GM23338 (cell line): Measurements from ENCODE around the gene ROS1. TPM values are rescaled to one million over a fixed set of nuclear protein-coding genes. Genes with fewer than 3 reads are reported as not detected.

Source experiments
- ATAC-seq: fragments of 200-7000 bp; cut with Tn5 transposase; 3 replicates; pipeline ENCODE4 v1.9.1; 2020
- DNase-seq: peaks from one replicate; pipeline ENCODE4 v3.0.0-alpha.2; 2015; ENCODE audit warnings: low spot score
- H2AFZ ChIP-seq: fragments of 200-600 bp; sonication (generic); 2 replicates; pipeline ENCODE4 v1.8.0; 2016; ENCODE audit warnings: antibody characterized with exemption, mild to moderate bottlenecking, moderate library complexity
- H3F3A ChIP-seq: fragments of 200-600 bp; sonication (generic); replicated peaks from 2 replicates; pipeline ENCODE4 v1.8.0; 2017; ENCODE audit warnings: antibody characterized with exemption, mixed run types, low read depth
- H3K27ac ChIP-seq: fragments of 200-600 bp; sonication (generic); 2 replicates; pipeline ENCODE4 v1.6.1; 2016; ENCODE audit warnings: low read depth
- H3K27me3 ChIP-seq: fragments of 200-600 bp; sonication (generic); 2 replicates; pipeline ENCODE4 v1.8.0; 2016; ENCODE audit warnings: mild to moderate bottlenecking, mixed run types, moderate library complexity; ENCODE audit not compliant: insufficient read depth
- H3K36me3 ChIP-seq: fragments of 200-600 bp; sonication (generic); 2 replicates; pipeline ENCODE4 v1.8.0; 2016; ENCODE audit warnings: mild to moderate bottlenecking; ENCODE audit not compliant: insufficient read depth
- H3K4me1 ChIP-seq: fragments of 200-600 bp; sonication (generic); 2 replicates; pipeline ENCODE4 v1.8.0; 2016; ENCODE audit warnings: mild to moderate bottlenecking, moderate library complexity; ENCODE audit not compliant: insufficient read depth
- H3K4me2 ChIP-seq: fragments of 200-600 bp; sonication (generic); 2 replicates; pipeline ENCODE4 v1.7.1; 2017; ENCODE audit warnings: mixed run types
- H3K4me3 ChIP-seq: fragments of 200-600 bp; sonication (generic); 2 replicates; pipeline ENCODE4 v1.6.1; 2016; ENCODE audit warnings: mixed run types
- H3K79me2 ChIP-seq: fragments of 200-600 bp; sonication (generic); replicated peaks from 2 replicates; pipeline ENCODE4 v1.8.0; 2017; ENCODE audit warnings: mild to moderate bottlenecking; ENCODE audit not compliant: insufficient read depth
- H3K9me2 ChIP-seq: fragments of 200-600 bp; sonication (generic); 2 replicates; pipeline ENCODE4 v1.8.0; 2017; ENCODE audit not compliant: insufficient read depth
- H4K20me1 ChIP-seq: fragments of 200-600 bp; sonication (generic); replicated peaks from 2 replicates; pipeline ENCODE4 v1.8.0; 2017; ENCODE audit warnings: mild to moderate bottlenecking; ENCODE audit not compliant: insufficient read depth
- H3K27ac Mint-ChIP-seq: 2 replicates; pipeline ENCODE4 v1.8.0; 2020; ENCODE audit warnings: inconsistent platforms, mild to moderate bottlenecking, moderate library complexity, mixed read lengths
- H3K27me3 Mint-ChIP-seq: 3 replicates; pipeline ENCODE4 v1.8.0; 2022; ENCODE audit warnings: low read depth, mild to moderate bottlenecking, moderate library complexity, mixed read lengths, inconsistent platforms; ENCODE audit not compliant: insufficient read depth, poor library complexity
- H3K36me3 Mint-ChIP-seq: 3 replicates; pipeline ENCODE4 v1.8.0; 2021; ENCODE audit warnings: low read depth, mild to moderate bottlenecking, inconsistent platforms, moderate library complexity, mixed read lengths
- H3K4me1 Mint-ChIP-seq: 3 replicates; pipeline ENCODE4 v1.8.0; 2020; ENCODE audit warnings: mild to moderate bottlenecking, inconsistent platforms, mixed read lengths
- H3K4me3 Mint-ChIP-seq: 3 replicates; pipeline ENCODE4 v1.8.0; 2021; ENCODE audit warnings: moderate library complexity, mild to moderate bottlenecking, inconsistent platforms, mixed read lengths
- H3K9me3 Mint-ChIP-seq: 3 replicates; pipeline ENCODE4 v1.8.0; 2020; ENCODE audit warnings: moderate library complexity, mild to moderate bottlenecking, inconsistent platforms, mixed read lengths
- CREB1 ChIP-seq: fragments of 250-450 bp; sonication (Bioruptor Pico); IDR thresholded peaks from 2 replicates; pipeline ENCODE4 v1.5.0; 2020; ENCODE audit warnings: low read depth, mild to moderate bottlenecking, moderate library complexity
- CTCF ChIP-seq, 2 experiments: fragments of 200-600 bp in 1 of 2; sonication (generic) in 1 of 2; conservative IDR thresholded peaks; 2 replicates each; pipeline versions ENCODE4 v1.5.1 to v1.6.1; 2016 to 2017; ENCODE audit warnings: antibody characterized with exemption in 2 of 2, low read depth in 2 of 2, mild to moderate bottlenecking in 2 of 2, moderate library complexity in 1 of 2
- EZH2phosphoT487 ChIP-seq: fragments of 200-600 bp; sonication (generic); IDR thresholded peaks from one replicate; pipeline ENCODE4 v1.8.1; 2018; ENCODE audit warnings: antibody characterized with exemption; ENCODE audit not compliant: unreplicated experiment
- REST ChIP-seq: IDR thresholded peaks from one replicate; pipeline ENCODE4 v1.6.1; 2018; ENCODE audit warnings: antibody characterized with exemption; ENCODE audit not compliant: unreplicated experiment
- ZNF331 ChIP-seq: fragments of 250-450 bp; sonication (Bioruptor Pico); IDR thresholded peaks from 2 replicates; pipeline ENCODE4 v1.5.0; 2020; ENCODE audit warnings: low read depth, mild to moderate bottlenecking, moderate library complexity
- polyA plus RNA-seq: library from polyadenylated mRNA; unstranded; fragments of >200 nt; fragmentation: Nextera tagmentation; extraction: Ambion mirVana; gene quantifications from 2 replicates; pipeline ENCODE4 v1.2.1, GENCODE V29; 2016
- total RNA-seq: library from RNA; depleted of rRNA; stranded (reverse); fragments of >200 nt; shearing (Covaris generic); gene quantifications from 2 replicates; pipeline ENCODE4 v1.2.3, GENCODE V29; 2014

ROS1 gene
- total and polyA plus RNA-seq, 2 experiments from 2014 or later, result not detected

- TF ChIP-seq ZNF331 (CRISPR knock-in tag), result no peak
Observed at GRCh38 chr6:117309611-117310010, 116.1 kb downstream of the ROS1 start (continued).

DNA sequence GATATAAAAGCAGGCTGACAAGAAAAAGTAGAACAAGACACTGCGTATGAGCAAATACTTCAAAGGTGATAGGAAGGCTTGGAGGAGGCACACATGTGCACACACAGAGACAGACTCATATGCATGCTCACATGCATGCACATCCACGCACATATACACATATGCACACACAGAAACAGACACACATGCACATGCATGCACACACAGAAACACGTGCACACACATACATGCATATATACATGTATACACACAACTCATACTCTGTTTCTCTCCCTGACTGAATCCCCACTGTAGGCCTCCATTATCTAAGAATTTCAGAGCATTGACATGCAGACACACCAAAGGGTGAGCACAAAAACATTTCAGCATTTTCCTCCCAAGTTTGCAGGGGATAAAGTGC lies 116.7 kb downstream of the ROS1 start:
- Mint-ChIP-seq H3K9me3 (no peaks in the 10 kb centered on the region), H3K27ac (no peak overlapping the region)

GRCh38 chr6:117307655-117308054 lies 118.1 kb downstream of the ROS1 start:
- Histone ChIP-seq H3K36me3 (no peaks in the 10 kb centered on the region), H3K79me2 (no peaks in the 10 kb centered on the region), H2AFZ (no peak overlapping the region), H4K20me1 (no peaks in the 10 kb centered on the region), H3K4me2 (no peak overlapping the region), H3F3A (no peaks in the 10 kb centered on the region), H3K9me2 (no peaks in the 10 kb centered on the region), H3K27me3 (no peaks in the 10 kb centered on the region), H3K4me1 (no peaks in the 10 kb centered on the region), H3K4me3 (no peak overlapping the region), H3K27ac (no peak overlapping the region)
- H3K9me3 Mint-ChIP-seq, result no peaks in the 10 kb centered on the region
- no peaks in the 10 kb centered on the region for H3K36me3 Mint-ChIP-seq
- DNase-seq (no peak), ATAC-seq (no peak)
- H3K4me1 Mint-ChIP-seq, result peaks cover 9% of the 10 kb centered on the region
- no peak overlapping the region for H3K27ac Mint-ChIP-seq
- no peak overlapping the region for H3K4me3 Mint-ChIP-seq
- TF ChIP-seq CREB1, result no peak
- no peak for TF ChIP-seq REST
- no peaks in the 10 kb centered on the region for H3K27me3 Mint-ChIP-seq

More for the DNA sequence above, 116.7 kb downstream of the ROS1 start:
- Histone ChIP-seq H4K20me1 (no peaks in the 10 kb centered on the region), H3K4me1 (no peaks in the 10 kb centered on the region), H2AFZ (no peak overlapping the region), H3K27ac (no peak overlapping the region), H3K79me2 (no peaks in the 10 kb centered on the region), H3K9me2 (no peaks in the 10 kb centered on the region), H3K36me3 (no peaks in the 10 kb centered on the region), H3F3A (no peaks in the 10 kb centered on the region), H3K4me2 (no peak overlapping the region), H3K4me3 (no peak overlapping the region), H3K27me3 (no peaks in the 10 kb centered on the region)
- no peak for ATAC-seq
- Mint-ChIP-seq H3K36me3 (no peaks in the 10 kb centered on the region), H3K4me3 (no peak overlapping the region), H3K27me3 (no peaks in the 10 kb centered on the region), H3K4me1 (peaks cover 9% of the 10 kb centered on the region)
- TF ChIP-seq ZNF331 (CRISPR knock-in tag) (no peak), EZH2phosphoT487 (no peak), CREB1 (no peak), CTCF (conservative IDR thresholded peaks at IDR 0.05; ENCODE audit: low read depth in 2 of 2) (no peak)
- no peak for DNase-seq
